HG03571 (cell line): ENCODE results near the gene CHAD.
"Not testable (repeated sequence)": the region's sequence is repeated elsewhere in the genome, so short reads cannot be mapped to it uniquely, and the experiment has no call there.

Experiments used
- ATAC-seq: cut with Tn5 transposase; IDR thresholded peaks from one replicate; pipeline ENCODE4 v1.9.1; 2021; ENCODE audit not compliant: unreplicated experiment

Gene CHAD

GRCh38 chr17:50475362-50475761, 6.7 kb upstream of the CHAD start:
- ATAC-seq, result no peak

- no peak for ATAC-seq
These were observed 5.8 kb upstream of the CHAD start for GRCh38 chr17:50474523-50474922.

GRCh38 chr17:50473901-50474300, 5.2 kb upstream of the CHAD start:
- no peak for ATAC-seq

GRCh38 chr17:50472761-50473161, 4.1 kb upstream of the CHAD start:
- ATAC-seq, result not testable (repeated sequence)

DNA sequence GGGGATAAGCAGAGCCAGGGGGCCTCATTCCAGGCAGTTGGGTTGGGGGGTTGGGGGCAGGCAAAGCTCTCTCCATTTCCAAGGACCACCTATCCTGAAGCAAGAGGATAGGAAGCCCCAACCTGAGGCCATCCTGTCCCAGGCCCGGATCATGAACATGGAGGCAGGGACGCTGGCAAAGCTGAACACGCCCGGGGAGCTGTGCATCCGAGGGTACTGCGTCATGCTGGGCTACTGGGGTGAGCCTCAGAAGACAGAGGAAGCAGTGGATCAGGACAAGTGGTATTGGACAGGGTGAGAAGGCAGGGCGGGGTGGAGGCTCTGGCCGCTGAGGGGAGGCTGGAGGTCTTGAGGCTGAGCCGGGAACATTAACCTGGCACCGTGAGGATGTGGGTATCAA, 3.6 kb upstream of the CHAD start:
- no peak for ATAC-seq

DNA sequence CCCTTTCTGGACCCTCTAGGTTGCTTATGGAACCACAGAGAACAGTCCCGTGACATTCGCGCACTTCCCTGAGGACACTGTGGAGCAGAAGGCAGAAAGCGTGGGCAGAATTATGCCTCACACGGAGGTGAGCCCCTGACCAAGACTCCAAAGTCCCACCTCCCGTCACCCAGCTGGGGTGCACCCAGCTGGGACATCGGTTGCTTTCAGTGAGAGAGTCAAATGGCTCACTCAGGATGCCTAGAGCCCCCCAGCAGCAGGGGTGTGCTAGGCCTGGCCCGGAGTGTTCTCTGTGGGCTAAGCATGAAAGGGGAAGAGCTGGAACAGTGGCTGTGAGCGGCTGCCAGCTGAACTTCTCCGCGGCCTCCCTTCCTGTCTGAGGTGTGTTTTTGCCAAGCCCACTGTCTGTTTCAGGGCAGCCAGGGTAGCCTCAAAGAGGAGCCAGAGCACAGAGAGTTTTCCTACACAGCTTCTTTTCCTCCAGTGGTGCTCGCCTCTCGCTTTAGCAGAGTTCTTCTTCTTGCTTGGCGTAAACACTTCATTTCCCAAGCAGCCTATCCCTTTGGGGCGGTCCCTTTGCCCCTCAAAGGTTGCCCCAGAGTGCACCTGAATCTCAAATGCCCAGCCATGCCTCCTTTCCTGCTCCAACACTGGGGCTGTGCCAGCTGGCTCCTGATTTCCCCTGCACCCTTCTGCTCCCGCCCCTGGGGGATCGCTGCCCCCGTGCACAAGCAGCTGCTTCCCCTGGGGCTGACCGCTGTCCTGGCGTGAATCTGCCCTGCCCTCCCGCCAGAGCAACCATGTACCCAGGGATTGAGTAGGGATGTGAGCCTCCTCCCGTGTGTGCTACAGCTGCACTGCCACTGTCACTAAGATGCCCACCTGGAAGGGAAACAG, 2.6 kb upstream of the CHAD start:
- ATAC-seq, result no peak

- ATAC-seq, result no peak
These were observed 1.7 kb upstream of the CHAD start for GRCh38 chr17:50470426-50470825.

GRCh38 chr17:50469671-50470305, 1.1 kb upstream of the CHAD start:
- no peak for ATAC-seq

DNA sequence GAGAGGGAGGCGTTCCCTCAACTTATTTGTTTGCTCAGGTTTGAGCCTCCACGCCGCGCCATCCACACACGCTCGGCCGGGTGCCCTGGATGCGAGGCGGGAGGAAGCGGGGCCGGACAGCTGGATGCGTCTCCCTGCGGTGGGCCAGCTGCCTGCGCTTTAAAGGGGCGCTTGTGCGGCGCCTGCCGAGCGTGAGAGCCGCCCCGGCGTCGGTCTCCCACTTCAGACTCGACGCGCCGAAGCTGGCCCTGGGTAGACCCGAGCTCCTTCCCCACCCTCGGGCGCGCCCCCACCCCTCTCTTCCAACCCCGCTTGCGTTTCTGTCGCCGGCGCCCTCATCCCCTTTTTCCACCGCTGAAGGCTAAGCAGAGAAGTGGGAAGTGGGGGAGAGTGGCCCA, 527 bp upstream of the CHAD start:
- ATAC-seq, result no peak

- no peak for ATAC-seq
These were observed 801 bp downstream of the CHAD start for GRCh38 chr17:50467855-50468303.

GRCh38 chr17:50467114-50467854, 1.4 kb downstream of the CHAD start:
- no peak for ATAC-seq

- no peak for ATAC-seq
These were observed 2.1 kb downstream of the CHAD start for GRCh38 chr17:50466371-50467113.

- no peak for ATAC-seq
These were observed 3.0 kb downstream of the CHAD start for GRCh38 chr17:50465635-50466034.

GRCh38 chr17:50465171-50465570, 3.5 kb downstream of the CHAD start:
- no peak for ATAC-seq

- ATAC-seq, result no peak
These were observed 3.9 kb downstream of the CHAD start for GRCh38 chr17:50464736-50465135.

GRCh38 chr17:50464121-50464520, 4.6 kb downstream of the CHAD start:
- no peak for ATAC-seq

GRCh38 chr17:50462446-50462845, 6.2 kb downstream of the CHAD start:
- ATAC-seq, result no peak

- no peak for ATAC-seq
These were observed 7.0 kb downstream of the CHAD start for GRCh38 chr17:50461550-50462132.

DNA sequence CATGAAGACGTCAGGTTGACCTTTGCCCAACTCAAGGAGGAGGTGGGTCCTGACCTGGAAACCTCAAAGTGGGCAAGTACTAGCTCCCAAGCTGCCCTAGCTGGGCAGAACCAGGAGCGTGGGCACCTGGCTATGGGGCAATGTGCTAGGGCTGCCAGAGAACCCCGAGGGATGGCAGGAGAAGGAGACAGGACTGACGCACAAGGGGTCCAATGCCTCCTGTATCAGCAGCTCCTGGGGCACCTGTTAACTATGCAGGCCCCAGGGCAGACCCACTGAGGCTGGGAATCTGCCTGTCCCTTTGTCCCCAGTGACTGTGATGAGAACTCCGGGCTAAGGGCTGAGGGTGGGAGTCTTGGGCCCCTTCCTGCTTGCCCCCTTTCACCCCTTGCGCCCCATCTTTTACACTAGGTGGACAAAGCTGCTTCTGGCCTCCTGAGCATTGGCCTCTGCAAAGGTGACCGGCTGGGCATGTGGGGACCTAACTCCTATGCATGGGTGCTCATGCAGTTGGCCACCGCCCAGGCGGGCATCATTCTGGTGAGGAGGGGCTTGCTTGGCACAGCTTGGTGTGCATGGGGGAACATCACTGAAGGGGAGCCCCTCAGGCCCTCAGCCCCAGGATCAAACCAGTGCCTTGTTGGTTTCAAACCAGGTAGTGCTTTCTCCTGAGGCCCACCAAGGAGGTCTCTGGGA, 7.7 kb downstream of the CHAD start:
- ATAC-seq, result no peak

DNA sequence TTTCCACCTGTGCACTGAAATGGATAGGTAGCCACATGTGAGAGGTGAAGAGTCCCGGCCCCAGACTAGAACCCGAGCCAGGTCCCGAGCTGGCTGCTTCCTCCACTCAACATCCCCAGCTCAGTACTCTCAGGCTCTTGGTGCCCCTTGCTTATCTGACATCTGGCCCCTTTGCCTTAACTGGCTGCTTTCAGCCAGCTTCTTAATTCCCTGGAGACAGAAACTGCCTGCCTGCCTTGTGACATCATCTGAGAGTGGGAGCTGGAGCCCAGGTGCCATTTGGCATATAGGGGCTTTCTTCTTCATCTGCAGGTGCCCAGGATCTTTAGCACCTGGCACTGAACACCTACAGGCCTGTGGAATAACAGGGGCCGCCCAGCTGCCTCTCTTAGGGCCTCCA, 8.9 kb downstream of the CHAD start:
- no peak for ATAC-seq
